Liver (tissue), 3 donors: ENCODE results near the gene TSKU.

Experiments used
- FOXA1 ChIP-seq: IDR thresholded peaks from 2 replicates; pipeline ENCODE4 v1.6.1; 2016; ENCODE audit warnings: antibody characterized with exemption
- FOXA2 ChIP-seq: IDR thresholded peaks from 2 replicates; pipeline ENCODE4 v1.6.1; 2016; ENCODE audit warnings: antibody characterized with exemption
- JUND ChIP-seq, 2 donors: IDR thresholded peaks; 2 replicates each; pipeline ENCODE4 v1.6.1; 2016; ENCODE audit warnings: antibody characterized with exemption in 2 of 2
- RAD21 ChIP-seq, 2 donors: IDR thresholded peaks; 2 replicates each; pipeline ENCODE4 v1.6.1; 2016; ENCODE audit warnings: antibody characterized with exemption in 2 of 2, mild to moderate bottlenecking in 2 of 2
- RXRA ChIP-seq, 2 donors: IDR thresholded peaks; 2 replicates each; pipeline ENCODE4 v1.6.1; 2017 to 2018; ENCODE audit warnings: antibody characterized with exemption in 2 of 2, mild to moderate bottlenecking in 1 of 2
- YY1 ChIP-seq: IDR thresholded peaks from 2 replicates; pipeline ENCODE4 v1.6.1; 2016; ENCODE audit warnings: antibody characterized with exemption, mild to moderate bottlenecking
- TF ChIP-seq, protein P1 (sequence below): fragments of 150-350 bp; IDR thresholded peaks from 2 replicates; pipeline ENCODE4 v1.5.1; 2017; ENCODE audit warnings: improper control_type of control experiment, low read depth, low read length; ENCODE audit not compliant: missing input control
- TF ChIP-seq, protein P2 (sequence below): IDR thresholded peaks from 2 replicates; pipeline ENCODE4 v1.6.1; 2016; ENCODE audit warnings: antibody characterized with exemption, mild to moderate bottlenecking
- TF ChIP-seq, protein P3 (sequence below): IDR thresholded peaks from 2 replicates; pipeline ENCODE4 v1.6.1; 2016; ENCODE audit warnings: antibody characterized with exemption
- donor health status: healthy.
- donor health status: healthy.

DNA sequence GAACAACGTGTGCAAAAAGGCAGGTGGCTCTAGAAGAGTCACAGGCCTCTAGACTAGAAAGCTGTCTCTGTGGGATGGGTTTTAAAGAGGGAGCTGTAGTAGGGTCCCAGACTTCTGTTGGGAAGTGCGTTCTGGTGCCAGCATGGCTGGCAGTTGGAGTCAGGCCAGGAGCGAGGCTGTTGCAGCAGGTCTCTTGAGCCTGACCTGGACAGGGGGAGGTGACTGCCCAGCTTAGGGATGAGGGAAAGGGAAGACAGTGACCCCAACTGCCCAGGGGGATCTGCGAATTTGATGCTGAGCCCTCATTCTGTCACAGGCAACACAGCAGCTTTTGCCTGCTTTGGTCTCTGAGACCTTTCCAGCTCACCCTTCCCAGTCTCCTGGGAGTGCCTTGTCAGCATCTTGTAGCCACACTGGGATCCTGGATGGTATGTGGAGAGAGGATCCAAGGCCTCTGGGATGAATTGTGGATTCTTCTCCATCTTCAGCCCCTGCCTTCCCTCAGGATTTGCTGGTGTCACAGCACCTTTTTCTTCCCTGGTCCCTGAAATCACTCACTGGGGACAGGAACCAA lies 3.4 kb downstream of the TSKU start:
- TF ChIP-seq, protein P1, sequence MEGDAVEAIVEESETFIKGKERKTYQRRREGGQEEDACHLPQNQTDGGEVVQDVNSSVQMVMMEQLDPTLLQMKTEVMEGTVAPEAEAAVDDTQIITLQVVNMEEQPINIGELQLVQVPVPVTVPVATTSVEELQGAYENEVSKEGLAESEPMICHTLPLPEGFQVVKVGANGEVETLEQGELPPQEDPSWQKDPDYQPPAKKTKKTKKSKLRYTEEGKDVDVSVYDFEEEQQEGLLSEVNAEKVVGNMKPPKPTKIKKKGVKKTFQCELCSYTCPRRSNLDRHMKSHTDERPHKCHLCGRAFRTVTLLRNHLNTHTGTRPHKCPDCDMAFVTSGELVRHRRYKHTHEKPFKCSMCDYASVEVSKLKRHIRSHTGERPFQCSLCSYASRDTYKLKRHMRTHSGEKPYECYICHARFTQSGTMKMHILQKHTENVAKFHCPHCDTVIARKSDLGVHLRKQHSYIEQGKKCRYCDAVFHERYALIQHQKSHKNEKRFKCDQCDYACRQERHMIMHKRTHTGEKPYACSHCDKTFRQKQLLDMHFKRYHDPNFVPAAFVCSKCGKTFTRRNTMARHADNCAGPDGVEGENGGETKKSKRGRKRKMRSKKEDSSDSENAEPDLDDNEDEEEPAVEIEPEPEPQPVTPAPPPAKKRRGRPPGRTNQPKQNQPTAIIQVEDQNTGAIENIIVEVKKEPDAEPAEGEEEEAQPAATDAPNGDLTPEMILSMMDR, result no peak
- TF ChIP-seq, protein P2, sequence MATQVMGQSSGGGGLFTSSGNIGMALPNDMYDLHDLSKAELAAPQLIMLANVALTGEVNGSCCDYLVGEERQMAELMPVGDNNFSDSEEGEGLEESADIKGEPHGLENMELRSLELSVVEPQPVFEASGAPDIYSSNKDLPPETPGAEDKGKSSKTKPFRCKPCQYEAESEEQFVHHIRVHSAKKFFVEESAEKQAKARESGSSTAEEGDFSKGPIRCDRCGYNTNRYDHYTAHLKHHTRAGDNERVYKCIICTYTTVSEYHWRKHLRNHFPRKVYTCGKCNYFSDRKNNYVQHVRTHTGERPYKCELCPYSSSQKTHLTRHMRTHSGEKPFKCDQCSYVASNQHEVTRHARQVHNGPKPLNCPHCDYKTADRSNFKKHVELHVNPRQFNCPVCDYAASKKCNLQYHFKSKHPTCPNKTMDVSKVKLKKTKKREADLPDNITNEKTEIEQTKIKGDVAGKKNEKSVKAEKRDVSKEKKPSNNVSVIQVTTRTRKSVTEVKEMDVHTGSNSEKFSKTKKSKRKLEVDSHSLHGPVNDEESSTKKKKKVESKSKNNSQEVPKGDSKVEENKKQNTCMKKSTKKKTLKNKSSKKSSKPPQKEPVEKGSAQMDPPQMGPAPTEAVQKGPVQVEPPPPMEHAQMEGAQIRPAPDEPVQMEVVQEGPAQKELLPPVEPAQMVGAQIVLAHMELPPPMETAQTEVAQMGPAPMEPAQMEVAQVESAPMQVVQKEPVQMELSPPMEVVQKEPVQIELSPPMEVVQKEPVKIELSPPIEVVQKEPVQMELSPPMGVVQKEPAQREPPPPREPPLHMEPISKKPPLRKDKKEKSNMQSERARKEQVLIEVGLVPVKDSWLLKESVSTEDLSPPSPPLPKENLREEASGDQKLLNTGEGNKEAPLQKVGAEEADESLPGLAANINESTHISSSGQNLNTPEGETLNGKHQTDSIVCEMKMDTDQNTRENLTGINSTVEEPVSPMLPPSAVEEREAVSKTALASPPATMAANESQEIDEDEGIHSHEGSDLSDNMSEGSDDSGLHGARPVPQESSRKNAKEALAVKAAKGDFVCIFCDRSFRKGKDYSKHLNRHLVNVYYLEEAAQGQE, result no peak
- TF ChIP-seq RAD21 (IDR thresholded peaks at IDR 0.05) (no peak), FOXA1 (no peak), RXRA (IDR thresholded peaks at IDR 0.05) (peak; percentile 42 to 44), YY1 (no peak), FOXA2 (no peak), JUND (IDR thresholded peaks at IDR 0.05) (no peak)
- TF ChIP-seq, protein P3, sequence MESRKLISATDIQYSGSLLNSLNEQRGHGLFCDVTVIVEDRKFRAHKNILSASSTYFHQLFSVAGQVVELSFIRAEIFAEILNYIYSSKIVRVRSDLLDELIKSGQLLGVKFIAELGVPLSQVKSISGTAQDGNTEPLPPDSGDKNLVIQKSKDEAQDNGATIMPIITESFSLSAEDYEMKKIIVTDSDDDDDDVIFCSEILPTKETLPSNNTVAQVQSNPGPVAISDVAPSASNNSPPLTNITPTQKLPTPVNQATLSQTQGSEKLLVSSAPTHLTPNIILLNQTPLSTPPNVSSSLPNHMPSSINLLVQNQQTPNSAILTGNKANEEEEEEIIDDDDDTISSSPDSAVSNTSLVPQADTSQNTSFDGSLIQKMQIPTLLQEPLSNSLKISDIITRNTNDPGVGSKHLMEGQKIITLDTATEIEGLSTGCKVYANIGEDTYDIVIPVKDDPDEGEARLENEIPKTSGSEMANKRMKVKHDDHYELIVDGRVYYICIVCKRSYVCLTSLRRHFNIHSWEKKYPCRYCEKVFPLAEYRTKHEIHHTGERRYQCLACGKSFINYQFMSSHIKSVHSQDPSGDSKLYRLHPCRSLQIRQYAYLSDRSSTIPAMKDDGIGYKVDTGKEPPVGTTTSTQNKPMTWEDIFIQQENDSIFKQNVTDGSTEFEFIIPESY, result no peak
